22Rv1 (cell line): ENCODE data around the gene VPS26B.

Experiments
- CTCF ChIP-seq: fragments of 450-650 bp; IDR thresholded peaks from 2 replicates; pipeline ENCODE4 v1.5.1; 2017; ENCODE audit warnings: mild to moderate bottlenecking
- ZFX ChIP-seq: fragments of 450-650 bp; IDR thresholded peaks from 2 replicates; pipeline ENCODE4 v1.6.1; 2017; ENCODE audit warnings: antibody characterized with exemption, borderline replicate concordance

GRCh38 chr11:134229126-134229790 lies 4.8 kb downstream of the VPS26B start:
- TF ChIP-seq CTCF (no peak), ZFX (no peak)
